GM12873 (cell line): ENCODE results near the gene CDKN1A.

Source experiments
- CTCF ChIP-seq: IDR thresholded peaks from 2 replicates; pipeline ENCODE4 v1.5.1; 2012; ENCODE audit warnings: low read depth, mild to moderate bottlenecking, moderate library complexity, low read length, control low read depth; ENCODE audit not compliant: insufficient read depth; ENCODE audit errors: missing control alignments

The CDKN1A gene

DNA sequence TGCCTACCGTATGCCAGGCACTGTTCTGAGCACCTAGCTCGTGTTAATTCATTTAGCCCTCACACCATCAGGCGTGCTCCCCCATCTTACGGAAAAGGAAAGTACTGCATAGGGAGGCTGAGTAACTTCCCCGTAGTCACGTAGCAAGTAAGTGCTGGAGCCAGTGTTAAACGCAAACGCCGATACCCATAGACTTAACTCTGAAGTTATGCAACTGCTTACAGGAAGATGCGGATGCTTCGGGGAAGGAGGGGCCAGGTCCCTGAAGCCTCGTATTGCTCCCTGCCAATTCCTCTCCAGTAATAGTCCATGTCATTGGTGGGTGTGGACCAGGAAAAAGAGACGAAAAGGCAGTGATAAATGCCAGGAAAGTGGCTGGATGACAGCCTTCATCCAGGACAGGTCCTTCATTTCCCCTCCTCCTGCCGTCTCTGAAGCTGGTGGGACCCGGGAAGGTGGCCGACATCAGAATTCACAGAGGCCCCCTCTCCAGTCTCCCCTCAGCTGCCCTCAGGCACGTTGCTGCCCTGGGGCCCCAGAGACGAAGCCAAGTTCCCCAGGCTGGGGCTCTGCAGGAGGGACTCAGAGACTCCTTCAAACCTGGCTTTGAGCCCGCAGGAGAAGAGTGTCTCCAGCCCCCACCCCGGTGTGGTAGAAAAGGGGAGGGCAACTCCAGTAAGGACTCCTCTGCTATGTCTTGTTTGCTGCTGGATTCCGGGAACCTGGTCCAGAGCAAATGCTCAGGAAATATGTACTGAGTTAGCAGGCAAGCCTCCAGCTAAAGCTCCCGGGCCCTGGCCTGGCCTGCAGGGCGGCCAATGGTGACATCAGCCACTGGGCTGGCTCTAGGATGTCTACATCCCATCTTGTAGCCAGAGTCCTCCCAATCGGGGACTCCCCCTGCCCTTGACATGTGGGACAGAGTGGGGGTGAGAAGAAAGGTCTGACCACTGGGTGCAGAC, 56.9 kb downstream of the CDKN1A start:
- peak; percentile 28 for TF ChIP-seq CTCF
